HG03025 (cell line): ENCODE data around the gene ZBTB38.

Source experiments
- ATAC-seq: cut with Tn5 transposase; IDR thresholded peaks from one replicate; pipeline ENCODE4 v1.9.1; 2021; ENCODE audit warnings: mild to moderate bottlenecking, moderate library complexity; ENCODE audit not compliant: unreplicated experiment, low FRiP score

The ZBTB38 gene

DNA sequence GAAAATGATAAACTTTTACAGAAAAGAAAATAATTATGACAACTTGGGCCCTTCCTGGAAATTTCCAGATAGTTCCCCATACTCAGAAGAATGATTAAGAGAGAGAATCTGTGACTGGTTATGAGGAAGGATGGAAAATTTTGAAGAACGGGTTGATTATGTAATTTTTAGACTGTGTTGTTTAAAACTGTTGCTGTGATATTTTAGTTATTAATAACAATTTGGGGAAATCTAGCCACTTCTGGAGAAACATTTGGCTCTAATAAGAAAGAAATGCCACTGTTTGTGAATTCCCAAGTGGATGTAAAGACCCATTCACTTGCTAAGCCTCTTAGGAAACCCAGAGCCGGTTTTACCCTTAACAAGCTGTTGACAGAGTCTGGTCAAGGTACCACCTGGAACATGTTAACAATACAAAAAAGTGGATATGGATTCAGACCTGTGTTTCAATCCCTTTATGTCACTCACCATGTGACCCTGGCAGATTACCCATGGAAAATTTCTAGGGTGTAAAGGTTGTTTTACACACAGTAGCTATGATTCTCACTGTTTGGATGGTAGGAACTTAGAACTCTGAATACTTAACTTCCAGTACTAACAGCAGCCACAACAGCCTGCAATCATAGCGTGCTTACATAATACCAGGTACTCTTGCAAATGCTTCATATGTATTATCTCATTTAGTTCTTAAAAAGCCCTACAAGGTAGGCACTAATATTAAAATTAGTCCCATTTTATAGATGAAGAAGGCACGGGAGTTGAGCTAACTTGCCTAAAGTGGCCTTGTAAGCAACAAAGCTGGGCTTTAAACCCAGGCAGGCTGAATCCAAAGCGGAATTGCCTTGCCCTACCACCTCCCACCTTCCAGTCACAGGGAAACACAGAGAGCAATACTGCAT, 32.0 kb downstream of the ZBTB38 start:
- no peak for ATAC-seq

DNA sequence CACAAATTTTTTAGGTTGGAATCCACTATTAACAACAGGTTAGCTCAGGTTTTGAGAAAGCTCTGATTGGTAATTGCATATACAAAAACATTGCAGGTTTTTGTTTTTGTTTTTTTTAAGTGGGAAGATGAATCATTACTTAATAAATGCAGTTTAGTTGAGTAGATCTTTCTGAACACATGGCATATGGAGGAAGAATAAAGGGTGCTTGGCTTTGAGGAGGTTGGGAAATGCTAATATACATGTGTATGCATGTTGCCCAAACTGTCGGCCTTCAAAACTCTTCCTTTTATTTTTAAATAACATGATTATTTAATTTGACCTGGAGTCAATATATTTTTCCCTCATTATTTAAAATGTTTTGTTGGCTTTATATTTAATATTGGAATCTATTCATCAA, 32.8 kb downstream of the ZBTB38 start:
- no peak for ATAC-seq

- peak; percentile 52 for ATAC-seq
Measured at GRCh38 chr3:141401573-141402475, 33.5 kb downstream of the ZBTB38 start.

DNA sequence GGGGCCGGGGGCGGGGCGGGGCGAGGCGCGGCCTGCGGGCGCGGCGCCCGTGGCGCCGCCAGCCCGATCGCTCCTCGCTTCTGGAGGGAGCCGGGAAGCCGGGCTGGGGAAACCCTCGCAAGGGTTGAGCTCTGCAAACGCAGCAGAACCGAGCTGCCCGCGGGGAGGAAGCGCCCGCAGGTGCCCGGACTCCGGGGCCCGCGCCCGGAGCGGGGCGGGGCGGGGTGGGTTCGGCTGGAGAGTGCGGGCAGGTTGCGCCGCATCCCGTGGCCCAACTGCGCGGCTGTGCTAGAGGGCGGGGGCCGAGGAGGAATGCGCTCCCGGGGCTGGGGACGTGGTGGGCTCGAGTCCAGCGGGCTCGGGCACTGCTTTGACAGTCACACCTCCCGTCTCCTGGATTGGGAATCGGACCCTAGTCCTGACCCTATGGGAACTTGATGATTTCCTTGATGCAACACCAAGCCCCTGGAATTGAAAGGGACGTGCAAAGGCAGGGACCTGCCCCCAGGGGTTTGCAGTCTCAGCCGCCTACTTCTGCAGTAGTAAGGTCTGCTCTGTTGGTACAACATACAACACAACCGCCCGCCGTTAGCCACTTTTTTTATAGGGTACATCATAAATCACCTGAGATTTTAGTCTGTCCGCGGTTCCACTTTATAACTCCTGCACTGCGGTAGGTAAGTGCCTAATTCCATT, 34.3 kb downstream of the ZBTB38 start:
- peak; percentile 35 for ATAC-seq

GRCh38 chr3:141403576-141403975, 35.3 kb downstream of the ZBTB38 start:
- ATAC-seq = no peak

DNA sequence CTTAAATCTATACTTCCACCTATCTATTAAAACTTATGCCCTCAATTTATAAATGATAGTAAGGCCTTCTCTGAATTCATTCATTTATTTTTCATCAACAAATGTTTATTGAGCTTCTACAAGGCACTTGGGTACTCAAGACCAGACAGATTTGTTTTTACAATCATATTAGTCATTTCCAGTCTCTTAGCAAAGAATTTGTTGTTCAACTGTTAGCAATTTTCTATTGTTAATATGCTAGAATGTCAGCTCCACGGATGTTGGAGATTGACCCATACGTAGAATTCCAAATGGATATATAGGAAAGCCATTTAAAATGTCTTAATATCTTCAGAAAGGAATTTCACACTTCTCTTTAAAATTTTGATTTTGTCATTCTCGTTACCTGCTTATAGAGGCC, 36.7 kb downstream of the ZBTB38 start:
- ATAC-seq = no peak

DNA sequence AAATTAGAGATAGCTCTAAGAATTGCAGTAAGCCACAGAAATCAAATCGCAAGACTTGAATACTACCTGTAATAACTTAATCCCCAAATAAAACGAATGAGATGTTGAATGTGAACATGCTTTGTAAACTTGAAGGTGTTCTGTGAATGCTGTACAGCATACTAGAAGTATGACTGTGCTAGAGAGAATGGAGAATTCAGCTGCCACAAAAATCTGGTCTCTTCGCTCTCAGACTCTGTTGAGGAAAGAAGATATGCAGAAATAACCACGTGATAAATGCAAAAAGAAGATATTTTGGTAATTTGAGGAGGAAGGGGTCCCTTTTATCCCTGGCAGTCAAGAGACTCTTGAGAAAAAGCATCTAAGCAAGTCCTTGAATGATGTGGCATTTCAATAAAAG, 37.3 kb downstream of the ZBTB38 start:
- ATAC-seq = no peak

GRCh38 chr3:141406265-141406664, 38.0 kb downstream of the ZBTB38 start:
- ATAC-seq = no peak

DNA sequence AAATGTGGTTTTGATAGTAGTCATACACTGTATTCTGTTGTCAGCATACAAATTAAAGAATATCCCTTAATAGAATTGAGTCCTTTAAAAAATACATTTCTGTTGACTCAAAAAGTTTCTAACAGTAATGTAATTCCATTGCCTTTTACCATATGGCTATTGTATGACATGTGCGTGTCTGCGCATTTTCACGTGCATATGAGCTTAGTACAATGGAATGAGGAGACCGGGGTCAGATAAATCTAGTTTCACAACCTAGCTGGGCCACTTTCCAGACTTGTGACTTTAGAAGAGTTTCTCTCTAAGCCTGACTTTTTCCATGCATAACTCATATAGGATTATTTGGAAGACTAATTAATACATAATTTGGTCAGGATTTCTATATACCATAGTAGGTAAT, 38.7 kb downstream of the ZBTB38 start:
- no peak for ATAC-seq

DNA sequence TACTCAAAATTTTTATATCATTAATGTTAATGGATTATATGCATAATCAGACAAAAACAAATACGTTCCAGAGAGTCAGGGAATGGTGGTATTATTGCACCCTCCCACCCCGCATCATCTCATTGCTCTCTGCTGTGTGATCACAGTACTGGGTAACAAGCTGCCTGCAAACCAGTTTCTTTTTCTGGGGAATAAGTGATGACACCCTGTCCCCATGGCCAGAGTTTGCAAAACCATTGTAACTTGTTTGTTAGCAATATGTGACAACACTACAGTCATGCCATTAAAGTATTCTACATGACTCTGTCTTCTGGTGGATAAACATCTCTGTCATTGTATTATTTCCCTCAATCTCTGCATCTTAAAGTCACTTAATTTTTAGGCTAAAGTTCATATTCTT, 39.5 kb downstream of the ZBTB38 start:
- ATAC-seq = no peak

GRCh38 chr3:141408596-141408995, 40.3 kb downstream of the ZBTB38 start:
- ATAC-seq = no peak

DNA sequence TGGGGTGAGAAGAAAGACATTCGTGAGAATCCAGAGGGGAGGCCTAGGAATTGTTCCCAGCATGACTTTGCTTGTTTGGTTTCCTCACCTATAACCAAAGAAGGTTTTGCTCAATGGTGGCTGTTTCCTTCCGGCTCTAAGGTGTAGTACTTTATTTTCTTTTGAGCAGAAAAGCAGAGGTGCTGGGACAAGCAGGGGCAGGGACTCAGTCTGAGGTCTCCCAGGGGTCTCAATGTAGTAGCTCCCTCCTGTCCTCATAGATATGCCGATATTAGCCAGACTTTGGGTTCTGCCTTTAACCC, 41.6 kb downstream of the ZBTB38 start:
- ATAC-seq = no peak

- ATAC-seq = no peak
Measured at GRCh38 chr3:141410408-141410807, 42.1 kb downstream of the ZBTB38 start.

DNA sequence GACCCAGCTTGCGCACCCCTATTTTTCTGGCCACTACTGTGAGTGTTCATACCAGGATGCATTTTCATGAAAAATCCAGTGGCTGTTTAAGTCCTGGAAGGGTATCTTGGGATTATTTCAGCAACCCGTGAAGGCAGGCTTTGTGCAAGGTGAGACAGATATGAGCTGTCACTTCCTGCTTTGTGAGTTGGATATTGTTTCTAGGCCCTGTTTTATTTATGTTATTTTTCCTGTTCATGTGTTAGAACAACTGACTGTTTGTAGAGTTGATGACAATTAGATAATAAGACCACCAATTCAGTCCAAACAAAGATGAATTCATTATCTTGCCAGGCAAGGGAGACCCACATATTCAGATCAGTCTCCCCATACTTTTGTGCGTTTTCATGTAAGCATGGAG, 42.5 kb downstream of the ZBTB38 start:
- no peak for ATAC-seq

DNA sequence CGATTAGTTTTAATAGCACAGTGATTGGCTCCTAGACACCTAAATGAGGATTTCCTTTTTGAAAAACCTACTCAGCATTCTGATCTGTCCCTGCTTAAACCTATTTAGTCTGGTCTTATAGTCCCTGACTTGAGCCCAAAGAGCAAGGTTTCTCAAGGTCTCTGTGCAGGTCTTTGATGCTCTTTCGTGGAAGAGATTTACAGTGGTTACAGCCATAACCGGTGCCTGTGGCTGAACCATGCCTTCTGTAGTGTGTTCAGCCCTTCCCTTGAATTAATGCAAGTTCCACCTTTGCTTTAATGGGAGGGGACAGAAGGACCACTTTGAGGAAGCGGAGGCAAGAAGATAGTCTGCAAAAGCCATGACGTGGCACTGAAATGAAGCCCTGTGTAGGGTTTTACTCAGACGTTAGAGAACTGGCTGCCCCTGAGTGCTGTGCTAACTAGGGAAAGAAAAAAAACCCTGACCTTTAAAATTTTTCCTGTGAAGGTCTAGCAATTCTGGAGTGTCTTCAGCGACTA, 43.0 kb downstream of the ZBTB38 start:
- no peak for ATAC-seq

DNA sequence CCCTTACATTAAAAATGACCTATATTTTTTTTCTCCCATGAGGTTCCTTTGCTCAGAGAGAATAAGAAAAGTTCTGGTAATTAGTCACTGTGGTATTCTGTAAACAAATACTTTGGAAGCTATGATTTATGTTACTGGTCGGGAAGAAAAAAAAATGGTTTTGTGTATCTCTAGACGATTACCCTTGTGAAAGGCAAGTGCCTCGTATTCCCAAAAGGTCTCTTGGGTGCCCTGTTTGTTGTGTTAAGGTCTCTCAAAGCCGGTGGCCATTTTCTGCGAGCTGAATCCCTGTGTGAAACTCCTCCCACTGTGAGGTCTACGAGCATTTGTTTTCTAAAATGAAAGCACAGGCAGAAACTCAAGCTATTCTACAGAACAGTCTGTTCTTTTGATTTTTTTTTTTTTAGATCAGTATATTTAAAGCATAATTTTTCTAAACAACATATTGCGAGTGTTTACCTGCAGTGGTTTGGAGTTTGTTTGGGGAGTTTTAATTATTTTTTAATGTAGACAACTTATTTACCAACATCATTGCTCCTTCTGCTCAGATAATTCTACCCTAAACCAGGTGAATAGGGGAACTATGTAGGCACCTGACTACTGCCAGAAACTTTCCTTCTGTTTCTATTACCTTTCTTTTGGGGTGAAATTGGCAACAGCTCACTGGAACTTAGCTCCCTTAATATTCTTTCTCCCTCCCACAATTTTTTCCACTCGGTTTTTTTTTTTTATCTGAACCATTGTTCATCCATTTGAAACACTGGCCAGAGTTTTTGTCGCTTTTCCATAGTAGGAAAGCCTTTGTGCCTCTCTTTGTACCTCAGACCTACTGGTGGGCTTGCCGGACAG, 44.0 kb downstream of the ZBTB38 start:
- ATAC-seq = no peak

- no peak for ATAC-seq
Measured at GRCh38 chr3:141412936-141413354, 44.6 kb downstream of the ZBTB38 start.

- no peak for ATAC-seq
Measured at GRCh38 chr3:141413391-141413790, 45.1 kb downstream of the ZBTB38 start.

DNA sequence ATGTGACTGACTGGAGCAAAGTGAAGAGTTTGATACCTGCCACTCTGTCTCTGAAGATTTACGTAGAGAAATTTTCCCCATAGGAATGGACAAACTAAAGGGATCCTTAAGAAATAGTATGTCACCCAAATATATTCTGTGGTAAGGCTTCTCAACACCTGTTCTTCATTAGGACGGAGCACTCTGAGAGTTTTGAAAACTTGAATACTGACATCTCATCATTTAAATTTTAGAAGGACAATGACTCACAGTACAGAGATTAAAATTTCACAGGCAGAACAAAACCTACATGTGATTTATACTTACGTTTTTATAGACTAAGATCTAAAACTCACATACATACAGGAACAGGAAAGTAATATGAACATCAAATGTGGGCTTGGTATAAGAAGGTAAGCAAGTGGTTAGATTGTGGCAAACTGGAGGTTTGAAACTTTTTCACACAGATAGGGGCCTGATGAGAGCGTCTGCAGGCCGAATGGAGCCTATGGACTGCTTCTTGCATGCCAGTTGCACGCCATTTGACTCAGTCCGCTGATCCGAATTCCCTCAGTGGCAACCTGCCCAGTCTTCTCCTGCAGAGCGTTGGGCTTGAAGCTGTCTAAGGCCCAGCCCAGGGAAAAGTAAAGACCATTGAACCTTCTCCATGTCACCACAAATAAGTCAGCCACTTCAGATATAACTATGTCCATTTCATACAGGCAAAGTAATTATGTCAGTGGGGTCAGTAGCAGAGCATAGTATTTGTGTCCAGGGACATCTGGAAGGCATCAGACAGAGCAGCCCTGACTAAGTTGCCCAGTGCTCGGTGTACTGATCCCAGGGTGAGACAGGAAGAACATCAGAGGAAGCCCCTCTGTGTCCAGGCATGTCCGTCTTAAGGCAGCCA, 45.7 kb downstream of the ZBTB38 start:
- no peak for ATAC-seq
